Measurements from ENCODE around the gene RSAD2.

DNA sequence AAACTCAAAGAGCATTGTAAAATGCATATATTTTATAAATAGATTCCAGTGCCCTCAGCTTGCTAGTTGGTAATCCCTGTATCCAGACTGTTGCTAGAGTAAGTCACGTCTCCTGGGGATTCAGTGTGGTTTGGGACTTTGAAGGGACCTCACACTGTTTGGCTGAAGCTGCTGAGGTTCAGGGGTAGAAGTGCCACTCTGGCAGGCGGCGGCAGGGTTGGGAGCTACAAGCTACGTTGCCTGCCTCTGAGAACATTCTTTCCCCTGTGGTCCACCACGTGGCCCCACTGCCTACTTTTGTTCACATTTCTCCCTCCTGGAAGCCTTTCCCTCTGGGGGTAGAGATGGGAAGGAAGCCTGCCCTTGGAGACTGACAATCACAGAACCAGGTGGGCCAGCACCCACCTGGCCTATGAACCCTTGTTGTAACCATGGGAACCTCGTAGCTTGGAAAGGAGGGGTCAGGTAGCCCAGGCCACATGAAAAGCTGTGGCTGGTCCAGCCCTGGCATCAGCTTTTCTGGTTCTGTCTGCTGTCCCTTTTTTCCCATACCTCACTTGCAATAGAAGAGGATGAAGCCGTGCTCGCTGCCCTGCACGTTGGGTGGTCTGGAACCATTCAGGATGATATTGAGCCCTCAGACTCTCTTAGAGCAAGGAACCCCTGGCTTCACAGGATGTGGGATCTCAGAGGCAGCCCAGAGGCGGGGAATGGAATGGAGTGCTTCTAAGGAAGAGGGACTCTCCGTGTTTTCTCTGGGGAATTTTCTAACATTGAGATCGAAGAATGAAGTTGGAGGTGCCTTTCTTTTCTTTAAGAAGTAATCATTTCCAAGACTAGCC is 42.5 kb downstream of the RSAD2 start:
- TF ChIP-seq, protein P1, sequence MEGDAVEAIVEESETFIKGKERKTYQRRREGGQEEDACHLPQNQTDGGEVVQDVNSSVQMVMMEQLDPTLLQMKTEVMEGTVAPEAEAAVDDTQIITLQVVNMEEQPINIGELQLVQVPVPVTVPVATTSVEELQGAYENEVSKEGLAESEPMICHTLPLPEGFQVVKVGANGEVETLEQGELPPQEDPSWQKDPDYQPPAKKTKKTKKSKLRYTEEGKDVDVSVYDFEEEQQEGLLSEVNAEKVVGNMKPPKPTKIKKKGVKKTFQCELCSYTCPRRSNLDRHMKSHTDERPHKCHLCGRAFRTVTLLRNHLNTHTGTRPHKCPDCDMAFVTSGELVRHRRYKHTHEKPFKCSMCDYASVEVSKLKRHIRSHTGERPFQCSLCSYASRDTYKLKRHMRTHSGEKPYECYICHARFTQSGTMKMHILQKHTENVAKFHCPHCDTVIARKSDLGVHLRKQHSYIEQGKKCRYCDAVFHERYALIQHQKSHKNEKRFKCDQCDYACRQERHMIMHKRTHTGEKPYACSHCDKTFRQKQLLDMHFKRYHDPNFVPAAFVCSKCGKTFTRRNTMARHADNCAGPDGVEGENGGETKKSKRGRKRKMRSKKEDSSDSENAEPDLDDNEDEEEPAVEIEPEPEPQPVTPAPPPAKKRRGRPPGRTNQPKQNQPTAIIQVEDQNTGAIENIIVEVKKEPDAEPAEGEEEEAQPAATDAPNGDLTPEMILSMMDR (IDR thresholded peaks at IDR 0.05), result no peak
- TF ChIP-seq POLR2A (IDR thresholded peaks at IDR 0.05), result no peak

Data from breast epithelium (tissue), 3 donors.